ENCODE results near the gene TRIM10. TPM values are rescaled to one million over a fixed set of nuclear protein-coding genes. Genes with fewer than 3 reads are reported as not detected.

TRIM10 gene
- total RNA-seq, 1 experiment from 2014 or later, result not detected

DNA sequence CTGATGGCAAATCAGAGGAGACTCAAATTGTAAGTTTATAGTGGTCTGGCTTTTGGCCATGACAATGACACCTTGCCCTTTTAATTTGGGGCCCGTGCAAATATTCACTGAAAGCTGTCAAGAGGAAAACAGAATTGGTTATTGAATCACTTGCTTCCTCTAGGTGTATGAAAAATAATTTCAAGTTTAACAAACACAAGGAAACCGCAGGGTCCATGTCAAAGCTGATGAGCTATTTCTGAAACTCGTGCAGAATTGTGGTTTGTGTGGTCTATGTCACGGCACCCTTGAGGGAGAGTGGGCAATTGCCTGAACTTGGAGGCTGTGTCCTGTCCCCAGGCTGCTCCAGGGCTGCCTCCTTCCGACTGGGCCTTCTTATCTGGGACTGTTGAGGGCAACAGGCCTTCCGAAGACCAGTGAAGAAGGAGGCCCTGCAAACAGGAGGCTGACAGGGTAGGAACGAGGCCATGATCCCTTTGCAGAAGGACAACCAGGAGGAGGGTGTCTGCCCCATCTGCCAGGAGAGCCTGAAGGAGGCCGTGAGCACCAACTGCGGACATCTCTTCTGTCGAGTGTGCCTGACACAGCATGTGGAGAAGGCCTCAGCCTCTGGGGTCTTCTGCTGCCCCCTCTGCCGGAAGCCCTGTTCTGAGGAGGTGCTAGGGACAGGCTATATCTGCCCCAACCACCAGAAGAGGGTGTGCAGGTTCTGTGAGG, 24.3 kb downstream of the TRIM10 start:
- Mint-ChIP-seq H3K4me1 (ENCODE audit: insufficient read depth, unreplicated experiment) (no peaks in the 10 kb centered on the region), H3K27ac (ENCODE audit: low read depth, unreplicated experiment) (no peak overlapping the region), H3K4me3 (ENCODE audit: unreplicated experiment) (no peak overlapping the region), H3K36me3 (ENCODE audit: insufficient read depth, unreplicated experiment) (no peaks in the 10 kb centered on the region), H3K27me3 (ENCODE audit: insufficient read depth, unreplicated experiment) (peaks cover 51% of the 10 kb centered on the region), H3K9me3 (ENCODE audit: unreplicated experiment) (no peaks in the 10 kb centered on the region)
- CTCF ChIA-PET, result interaction anchor here (1.0 kb wide), 1 partner anchor 9 kb away, joined by 3 read pairs; no protein-coding TSS in a partner anchor
- intact Hi-C loops (cut with micrococcal nuclease), result no loop called here
- DNase-seq (ENCODE audit: unreplicated experiment), result no peak
- POLR2A ChIA-PET, result interaction anchor here (0.7 kb wide), 1 partner anchor 34 kb away, joined by 4 read pairs; no protein-coding TSS in a partner anchor
- no TSS peak for BruUV-seq (replicated peaks)
- TF ChIP-seq CTCF (IDR thresholded peaks at IDR 0.05; ENCODE audit: unreplicated experiment), result no peak

- POLR2A ChIA-PET, result interaction anchor here (0.7 kb wide), 1 partner anchor 33 kb away, joined by 4 read pairs; no protein-coding TSS in a partner anchor
- CTCF ChIA-PET, result interaction anchor here (0.5 to 1.0 kb wide), 3 partner anchors 8 to 266 kb away, joined by 3 read pairs; no protein-coding TSS in a partner anchor
- BruUV-seq (replicated peaks), result no TSS peak
- Mint-ChIP-seq H3K36me3 (ENCODE audit: insufficient read depth, unreplicated experiment) (no peaks in the 10 kb centered on the region), H3K4me1 (ENCODE audit: insufficient read depth, unreplicated experiment) (peaks cover 6% of the 10 kb centered on the region), H3K9me3 (ENCODE audit: unreplicated experiment) (no peaks in the 10 kb centered on the region), H3K4me3 (ENCODE audit: unreplicated experiment) (no peak within 1 kb of the TSS), H3K27ac (ENCODE audit: low read depth, unreplicated experiment) (no peak within 1 kb of the TSS), H3K27me3 (ENCODE audit: insufficient read depth, unreplicated experiment) (peaks cover 49% of the 10 kb centered on the region)
- intact Hi-C loops (cut with micrococcal nuclease), result no loop called here
- DNase-seq (ENCODE audit: unreplicated experiment), result no peak
- TF ChIP-seq CTCF (IDR thresholded peaks at IDR 0.05; ENCODE audit: unreplicated experiment), result no peak
Measured at GRCh38 chr6:30135757-30136156, 25.3 kb downstream of the TRIM10 start, which contains the start of gene TRIM40. TSS of gene TRIM40 (plus strand) at chr6:30136140. CDS start at chr6:30137037, 897 bp downstream.

GRCh38 chr6:30135147-30135546, 25.9 kb downstream of the TRIM10 start:
- Mint-ChIP-seq H3K27ac (ENCODE audit: low read depth, unreplicated experiment) (no peak overlapping the region), H3K9me3 (ENCODE audit: unreplicated experiment) (no peaks in the 10 kb centered on the region), H3K27me3 (ENCODE audit: insufficient read depth, unreplicated experiment) (peaks cover 43% of the 10 kb centered on the region), H3K36me3 (ENCODE audit: insufficient read depth, unreplicated experiment) (no peaks in the 10 kb centered on the region), H3K4me3 (ENCODE audit: unreplicated experiment) (no peak overlapping the region), H3K4me1 (ENCODE audit: insufficient read depth, unreplicated experiment) (peaks cover 12% of the 10 kb centered on the region)
- no peak for DNase-seq (ENCODE audit: unreplicated experiment)
- BruUV-seq (replicated peaks), result no TSS peak
- TF ChIP-seq CTCF (IDR thresholded peaks at IDR 0.05; ENCODE audit: unreplicated experiment), result no peak
- intact Hi-C loops (cut with micrococcal nuclease), result no loop called here
- ChIA-PET POLR2A (no interaction called here), CTCF (interaction anchor here (1.0 to 6.6 kb wide), 2 partner anchors 8 to 30 kb away, joined by 6 to 153 read pairs; no protein-coding TSS in a partner anchor)

- peaks cover 28% of the 10 kb centered on the region for H3K27me3 Mint-ChIP-seq (ENCODE audit: insufficient read depth, unreplicated experiment)
- no peak for DNase-seq (ENCODE audit: unreplicated experiment)
- H3K4me3 Mint-ChIP-seq (ENCODE audit: unreplicated experiment), result no peak overlapping the region
- ChIA-PET POLR2A (interaction anchor here (0.7 to 4.6 kb wide), 9 partner anchors 22 to 409 kb away, joined by 3 to 33 read pairs (median 8); partner anchors contain the start of genes POLR1H and PPP1R11), CTCF (interaction anchor here (0.6 to 6.6 kb wide), 39 partner anchors 9 to 477 kb away, joined by 3 to 153 read pairs (median 7); partner anchors contain the start of genes POLR1H, TRIM10 and TRIM15)
- intact Hi-C loops (cut with micrococcal nuclease), result loop anchor here (1.0 kb wide), 2 partner anchors 29 to 38 kb away; no protein-coding TSS in a partner anchor
- H3K9me3 Mint-ChIP-seq (ENCODE audit: unreplicated experiment), result no peaks in the 10 kb centered on the region
- peaks cover 20% of the 10 kb centered on the region for H3K4me1 Mint-ChIP-seq (ENCODE audit: insufficient read depth, unreplicated experiment)
- H3K36me3 Mint-ChIP-seq (ENCODE audit: insufficient read depth, unreplicated experiment), result no peaks in the 10 kb centered on the region
- no peak overlapping the region for H3K27ac Mint-ChIP-seq (ENCODE audit: low read depth, unreplicated experiment)
- no peak for TF ChIP-seq CTCF (IDR thresholded peaks at IDR 0.05; ENCODE audit: unreplicated experiment)
- no TSS peak for BruUV-seq (replicated peaks)
Measured at GRCh38 chr6:30131947-30132497, 29.0 kb downstream of the TRIM10 start.

Measured in MCF 10A (cell line).